Measurements from ENCODE around the gene TOGARAM1.

TOGARAM1 gene

DNA sequence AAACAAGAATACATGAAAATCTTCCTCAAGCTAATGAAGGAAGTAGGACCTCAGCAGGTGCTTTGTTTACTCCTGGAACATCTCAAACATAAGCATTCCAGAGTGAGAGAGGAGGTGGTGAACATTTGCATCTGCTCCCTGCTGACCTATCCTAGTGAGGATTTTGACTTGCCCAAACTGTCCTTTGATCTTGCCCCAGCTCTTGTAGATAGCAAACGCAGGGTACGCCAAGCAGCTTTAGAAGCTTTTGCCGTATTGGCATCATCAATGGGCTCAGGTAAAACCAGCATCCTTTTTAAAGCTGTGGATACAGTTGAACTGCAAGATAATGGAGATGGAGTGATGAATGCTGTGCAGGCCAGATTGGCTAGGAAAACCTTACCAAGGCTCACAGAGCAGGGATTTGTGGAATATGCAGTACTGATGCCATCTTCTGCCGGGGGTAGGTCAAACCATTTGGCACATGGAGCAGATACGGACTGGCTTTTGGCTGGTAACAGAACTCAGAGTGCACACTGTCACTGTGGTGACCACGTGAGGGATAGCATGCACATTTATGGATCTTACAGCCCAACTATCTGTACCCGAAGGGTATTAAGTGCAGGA lies 1.9 kb downstream of the TOGARAM1 start:
- no peak for DNase-seq (ENCODE audit: low read depth)

DNA sequence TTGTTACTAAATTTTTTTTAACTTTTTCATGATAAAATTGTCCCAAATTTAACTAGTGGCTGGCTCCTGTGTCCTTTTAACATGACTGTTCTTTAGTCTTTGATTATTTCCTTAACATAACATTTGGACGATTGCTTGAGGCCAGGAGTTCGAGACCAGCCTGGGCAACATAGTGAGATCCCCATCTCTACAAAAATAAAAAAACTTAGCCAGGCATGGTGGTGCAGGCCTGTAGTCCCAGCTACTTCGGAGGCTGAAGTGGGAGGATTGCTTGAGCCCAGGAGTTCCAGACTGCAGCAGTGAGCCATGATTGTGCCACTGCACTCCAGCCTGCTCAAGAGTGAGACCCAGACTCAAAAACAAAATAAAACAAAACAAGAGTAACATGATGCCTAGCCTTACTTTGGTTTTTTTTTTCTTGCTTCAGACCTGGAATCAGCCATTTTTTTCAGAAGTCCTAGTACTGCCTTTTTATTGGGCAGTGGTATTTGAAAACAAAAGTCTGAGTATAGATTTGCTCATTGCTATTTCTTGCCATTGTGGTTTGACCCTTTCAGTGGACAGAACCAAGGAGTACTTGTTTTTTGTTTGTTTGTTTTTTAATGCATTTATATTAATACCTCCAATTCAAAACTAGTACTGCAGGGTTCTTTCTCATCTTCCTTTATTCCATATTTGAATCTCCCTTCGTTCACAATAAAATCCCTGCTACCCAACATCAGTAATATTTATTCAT lies 4.8 kb downstream of the TOGARAM1 start:
- DNase-seq (ENCODE audit: low read depth): no peak

DNA sequence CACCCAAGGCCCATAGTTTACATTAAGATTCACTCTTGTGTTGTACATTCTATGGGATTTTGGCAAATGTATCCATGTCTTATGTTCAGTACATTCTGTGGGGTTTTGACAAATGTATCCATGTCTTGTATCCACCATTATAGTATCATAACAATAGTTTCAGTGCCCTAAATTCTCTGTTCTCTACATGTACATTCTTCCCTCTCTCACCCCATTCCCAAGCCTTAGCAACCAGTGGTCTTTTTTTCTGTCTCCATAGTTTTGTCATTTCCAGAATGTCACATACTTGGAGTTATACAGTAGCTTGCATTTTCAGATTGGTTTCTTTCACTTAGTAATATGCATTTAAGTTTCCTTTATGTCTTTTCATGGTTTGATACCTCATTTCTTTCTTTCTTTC lies 6.7 kb downstream of the TOGARAM1 start:
- DNase-seq (ENCODE audit: low read depth): no peak

GRCh38 chr14:44970907-44971306 lies 8.9 kb downstream of the TOGARAM1 start:
- no peak for DNase-seq (ENCODE audit: low read depth)

DNA sequence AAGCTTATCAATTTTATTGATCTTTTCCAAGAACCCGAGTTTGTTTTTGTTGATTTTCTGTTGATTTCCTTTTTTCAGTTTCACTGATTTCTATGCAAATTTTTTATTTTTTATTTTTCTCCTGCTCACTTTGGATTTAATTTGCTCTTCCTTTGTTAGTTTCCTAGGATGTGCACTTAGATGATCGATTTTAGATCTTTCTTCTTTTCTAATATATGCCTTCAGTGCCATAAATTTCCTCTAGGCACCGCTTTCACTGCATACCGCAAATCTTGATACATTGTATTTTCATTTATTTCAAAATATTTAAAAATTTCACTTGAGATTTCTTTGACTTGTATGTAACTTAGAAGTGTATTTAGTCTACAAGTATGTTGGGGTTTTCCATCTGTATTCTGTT lies 9.5 kb downstream of the TOGARAM1 start:
- DNase-seq (ENCODE audit: low read depth): no peak

DNA sequence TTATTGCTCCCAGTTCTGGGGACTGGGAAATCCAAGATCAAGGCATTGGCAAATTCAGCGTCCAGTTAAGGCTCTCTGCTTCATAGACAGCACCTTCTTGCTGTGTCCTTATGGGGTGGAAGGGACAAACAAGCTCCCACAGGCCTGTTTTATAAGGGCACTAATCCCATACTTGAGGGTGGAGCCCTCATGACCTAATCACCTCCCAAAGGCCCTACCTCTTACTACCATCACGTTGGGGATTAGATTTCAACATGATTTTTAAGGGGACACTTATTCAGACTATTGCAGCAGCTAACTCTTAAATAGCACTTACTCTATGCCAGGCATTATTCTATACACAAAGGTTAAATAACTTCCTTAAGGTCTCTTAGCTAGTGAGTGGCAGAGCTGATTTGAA lies 17.3 kb downstream of the TOGARAM1 start:
- DNase-seq (ENCODE audit: low read depth): no peak

- no peak for DNase-seq (ENCODE audit: low read depth)
Measured at GRCh38 chr14:44979740-44980356, 17.9 kb downstream of the TOGARAM1 start.

DNA sequence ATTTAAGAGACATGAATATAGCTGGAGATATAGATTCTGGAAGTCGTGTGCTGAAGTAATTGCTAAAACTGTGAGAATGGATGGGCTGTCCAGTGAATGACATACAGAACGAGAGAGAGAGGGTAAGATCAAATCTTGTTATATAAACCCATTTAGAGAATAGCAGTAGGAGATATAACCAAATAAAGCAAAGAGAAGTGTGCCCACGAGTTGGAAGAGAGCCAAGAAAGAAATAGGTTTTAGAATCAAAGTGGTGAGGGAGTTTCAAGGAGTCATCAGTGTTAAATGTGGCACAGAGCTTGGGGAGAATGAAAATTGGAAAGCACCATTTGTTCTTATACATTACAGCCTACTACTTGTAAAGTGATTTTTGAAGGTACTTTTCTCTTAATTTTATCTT lies 19.2 kb downstream of the TOGARAM1 start:
- no peak for DNase-seq (ENCODE audit: low read depth)

DNA sequence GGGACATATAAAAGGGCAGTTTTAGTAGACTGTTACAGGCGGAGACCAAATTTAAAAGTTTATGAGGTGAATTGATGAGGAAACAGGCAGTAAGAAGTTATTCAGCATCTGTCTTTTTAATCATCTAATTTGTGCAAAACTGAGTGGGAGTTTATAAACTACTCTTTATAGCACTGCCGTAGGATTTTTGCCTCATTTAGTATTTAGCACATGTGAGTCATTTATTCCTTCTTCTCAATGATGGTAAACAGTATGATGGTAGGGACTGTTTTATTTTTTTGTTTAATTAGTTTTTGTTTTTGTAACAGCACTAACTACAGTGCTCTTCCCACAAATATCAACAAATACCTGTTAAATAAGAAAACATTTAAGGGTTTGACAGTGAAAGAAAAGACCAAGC lies 20.6 kb downstream of the TOGARAM1 start:
- DNase-seq (ENCODE audit: low read depth): no peak

GRCh38 chr14:44988694-44989093 lies 26.7 kb downstream of the TOGARAM1 start:
- DNase-seq (ENCODE audit: low read depth): no peak

GRCh38 chr14:44989497-44990440 lies 27.8 kb downstream of the TOGARAM1 start:
- no peak for DNase-seq (ENCODE audit: low read depth)

DNA sequence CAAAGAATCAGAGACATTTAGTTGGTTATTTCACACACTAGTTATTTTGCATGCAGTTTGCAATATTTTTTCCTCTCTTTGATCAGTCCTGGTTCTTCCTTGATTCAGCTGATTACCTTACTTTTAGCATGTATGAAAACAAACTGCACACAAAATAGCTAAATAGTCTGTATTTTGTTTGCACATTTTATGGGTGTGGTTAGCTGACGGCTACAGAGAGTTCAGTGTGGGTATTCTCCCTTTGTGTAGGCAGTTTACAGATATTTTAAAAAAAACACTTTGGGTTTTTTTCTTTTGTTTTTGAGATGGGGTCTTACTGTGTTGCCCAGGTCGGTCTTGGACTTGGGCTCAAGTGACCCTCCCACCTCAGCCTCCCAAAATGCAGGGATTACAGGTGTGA lies 28.5 kb downstream of the TOGARAM1 start:
- no peak for DNase-seq (ENCODE audit: low read depth)

GRCh38 chr14:44995196-44995595 lies 33.2 kb downstream of the TOGARAM1 start:
- DNase-seq (ENCODE audit: low read depth): no peak

DNA sequence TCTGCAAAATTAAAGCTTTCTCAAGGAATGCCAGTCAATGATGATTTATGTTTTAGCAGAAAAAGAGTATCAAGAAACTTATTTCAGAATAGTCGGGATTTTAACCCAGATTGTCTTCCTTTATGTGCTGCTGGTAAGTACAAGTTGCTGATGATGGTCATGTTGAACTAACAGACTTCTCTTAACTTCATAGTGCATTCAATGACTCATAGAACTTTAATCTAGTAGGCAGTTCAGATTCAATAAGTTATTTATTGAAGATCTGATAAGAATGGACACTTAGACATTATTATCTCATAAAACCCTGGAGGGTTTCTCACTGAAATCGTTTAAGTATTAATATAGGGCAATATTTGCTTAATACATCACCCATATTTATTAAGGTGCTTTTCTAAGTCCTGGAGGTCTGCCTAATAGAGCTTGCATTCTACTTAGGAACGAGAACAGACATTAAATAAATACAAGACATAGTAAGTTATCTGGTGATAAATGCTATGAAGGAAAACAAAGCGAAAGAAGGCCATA lies 33.8 kb downstream of the TOGARAM1 start:
- no peak for DNase-seq (ENCODE audit: low read depth)

DNA sequence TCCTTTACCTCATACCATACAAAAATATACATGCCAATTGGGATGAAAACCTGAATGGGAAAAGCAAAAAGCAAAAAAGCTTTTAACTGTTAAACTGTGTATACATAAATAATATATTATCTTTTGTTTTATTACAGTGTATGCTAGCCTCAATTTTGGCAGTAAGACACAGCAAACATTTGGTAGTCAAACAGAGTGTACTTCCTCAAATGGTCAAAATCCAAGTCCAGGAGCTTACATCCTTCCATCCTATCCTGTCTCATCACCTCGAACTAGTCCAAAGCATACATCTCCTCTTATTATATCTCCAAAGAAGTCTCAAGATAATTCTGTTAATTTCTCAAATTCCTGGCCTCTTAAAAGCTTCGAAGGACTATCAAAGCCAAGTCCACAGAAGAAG lies 41.9 kb downstream of the TOGARAM1 start:
- DNase-seq (ENCODE audit: low read depth): no peak

GRCh38 chr14:45015133-45015532 lies 53.1 kb downstream of the TOGARAM1 start:
- no peak for DNase-seq (ENCODE audit: low read depth)

DNA sequence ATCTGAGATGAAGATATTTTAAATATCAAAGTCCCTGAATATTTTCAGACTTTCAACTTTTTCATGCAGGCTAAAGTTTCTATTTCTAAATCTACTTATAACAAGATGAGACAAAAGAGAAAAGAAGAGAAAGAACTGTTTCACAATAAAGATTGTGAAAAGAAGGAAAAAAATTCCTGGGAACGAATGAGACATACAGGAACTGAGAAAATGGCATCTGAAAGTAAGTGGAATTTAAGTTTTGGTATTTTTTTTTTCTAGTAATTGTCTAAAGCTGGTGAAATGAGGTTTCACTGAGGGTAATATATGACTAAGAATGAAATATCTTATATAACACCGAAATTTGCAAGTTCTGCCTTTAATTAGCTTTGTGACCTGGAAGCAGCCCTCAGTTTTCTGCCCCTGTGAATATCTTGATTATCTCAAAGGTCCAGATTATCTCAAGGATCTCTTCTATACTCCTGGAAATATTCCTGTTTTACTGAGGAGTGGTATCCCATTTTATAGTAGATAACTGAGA lies 66.2 kb downstream of the TOGARAM1 start:
- no peak for DNase-seq (ENCODE audit: low read depth)

GRCh38 chr14:45034730-45035129 lies 72.7 kb downstream of the TOGARAM1 start:
- DNase-seq (ENCODE audit: low read depth): no peak

- DNase-seq (ENCODE audit: low read depth): no peak
Measured at GRCh38 chr14:45038256-45038655, 76.3 kb downstream of the TOGARAM1 start.

DNA sequence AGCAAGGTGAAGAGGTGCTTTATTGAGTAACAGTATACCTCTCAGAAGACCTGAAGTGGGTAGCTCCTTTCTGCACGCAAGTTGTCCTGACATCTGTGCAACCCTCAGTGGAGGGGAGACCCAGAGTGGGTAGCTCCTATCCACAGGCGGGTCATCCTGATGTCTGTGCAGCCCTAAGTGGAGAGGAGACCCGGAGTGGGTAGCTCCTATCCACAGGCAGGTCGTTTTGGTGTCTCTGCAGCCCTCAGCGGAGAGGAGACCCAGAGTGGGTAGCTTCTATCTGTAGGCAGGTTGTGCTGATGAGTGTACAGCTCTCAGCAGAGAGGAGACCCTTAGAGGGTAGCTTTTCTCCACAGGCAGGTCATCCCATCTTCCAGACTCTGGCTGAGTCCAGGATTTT lies 76.9 kb downstream of the TOGARAM1 start:
- no peak for DNase-seq (ENCODE audit: low read depth)

GRCh38 chr14:45039390-45039789 lies 77.4 kb downstream of the TOGARAM1 start:
- DNase-seq (ENCODE audit: low read depth): no peak

- no peak for DNase-seq (ENCODE audit: low read depth)
Measured at GRCh38 chr14:45041641-45042040, 79.7 kb downstream of the TOGARAM1 start.

All from stimulated activated CD8-positive, alpha-beta memory T cell treated with anti-CD3 and anti-CD28 coated beads, Interleukin-15, amount 100 ng/mL, for 24 hours (primary cell).